Vagina (tissue), 2 donors: ENCODE data around the gene PRDM16.

ENCODE experiments used
- POLR2A ChIP-seq, 2 donors: fragments of 450-650 bp; IDR thresholded peaks; one replicate each; pipeline ENCODE4 v1.6.1; 2017; ENCODE audit warnings: antibody characterized with exemption in 2 of 2, mild to moderate bottlenecking in 2 of 2, moderate library complexity in 2 of 2
- POLR2AphosphoS5 ChIP-seq, 2 donors: sonication (generic); formaldehyde crosslinking; IDR thresholded peaks; one replicate each; pipeline ENCODE4 v1.9.0; 2017; ENCODE audit warnings: antibody characterized with exemption in 2 of 2, mild to moderate bottlenecking in 2 of 2, low read depth in 1 of 2; ENCODE audit not compliant: insufficient read depth in 1 of 2
- TF ChIP-seq, protein P1 (sequence below), 3 experiments: fragments of 450-650 bp in 2 of 3; fragments of 200-600 bp in 1 of 3; sonication (generic) in 1 of 3; IDR thresholded peaks; one replicate each; pipeline ENCODE4 v1.5.1; 2017 to 2019; ENCODE audit warnings: antibody characterized with exemption in 3 of 3, mild to moderate bottlenecking in 2 of 3, moderate library complexity in 2 of 3

DNA sequence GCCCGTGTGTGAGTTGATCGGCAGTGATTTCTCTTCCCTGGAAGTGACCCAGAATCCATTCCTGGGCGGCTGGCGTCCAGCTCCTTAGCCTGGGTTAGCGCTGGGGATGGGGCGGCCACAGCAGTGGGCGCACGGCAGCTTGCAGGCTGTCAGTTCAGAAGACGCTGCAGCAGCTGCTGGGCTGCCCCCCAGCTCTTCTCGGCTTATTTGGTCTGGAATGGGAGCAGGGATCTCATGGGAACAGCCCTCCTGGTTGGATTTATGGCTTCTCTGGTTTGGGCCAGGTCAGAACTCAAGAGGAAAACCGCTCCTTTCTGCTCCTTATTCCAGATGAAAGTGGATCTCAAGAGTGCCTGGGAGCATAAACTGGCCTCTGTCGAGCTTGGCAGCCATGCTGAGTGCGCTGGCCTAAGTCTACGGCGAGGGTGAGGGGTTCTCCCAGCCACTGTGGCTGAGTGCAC is 148.2 kb downstream of the PRDM16 start:
- no peak for TF ChIP-seq POLR2A (IDR thresholded peaks at IDR 0.05)
- TF ChIP-seq, protein P1, sequence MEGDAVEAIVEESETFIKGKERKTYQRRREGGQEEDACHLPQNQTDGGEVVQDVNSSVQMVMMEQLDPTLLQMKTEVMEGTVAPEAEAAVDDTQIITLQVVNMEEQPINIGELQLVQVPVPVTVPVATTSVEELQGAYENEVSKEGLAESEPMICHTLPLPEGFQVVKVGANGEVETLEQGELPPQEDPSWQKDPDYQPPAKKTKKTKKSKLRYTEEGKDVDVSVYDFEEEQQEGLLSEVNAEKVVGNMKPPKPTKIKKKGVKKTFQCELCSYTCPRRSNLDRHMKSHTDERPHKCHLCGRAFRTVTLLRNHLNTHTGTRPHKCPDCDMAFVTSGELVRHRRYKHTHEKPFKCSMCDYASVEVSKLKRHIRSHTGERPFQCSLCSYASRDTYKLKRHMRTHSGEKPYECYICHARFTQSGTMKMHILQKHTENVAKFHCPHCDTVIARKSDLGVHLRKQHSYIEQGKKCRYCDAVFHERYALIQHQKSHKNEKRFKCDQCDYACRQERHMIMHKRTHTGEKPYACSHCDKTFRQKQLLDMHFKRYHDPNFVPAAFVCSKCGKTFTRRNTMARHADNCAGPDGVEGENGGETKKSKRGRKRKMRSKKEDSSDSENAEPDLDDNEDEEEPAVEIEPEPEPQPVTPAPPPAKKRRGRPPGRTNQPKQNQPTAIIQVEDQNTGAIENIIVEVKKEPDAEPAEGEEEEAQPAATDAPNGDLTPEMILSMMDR (IDR thresholded peaks at IDR 0.05): no peak
- TF ChIP-seq POLR2AphosphoS5 (IDR thresholded peaks at IDR 0.05; ENCODE audit: insufficient read depth in 1 of 2, low read depth in 1 of 2): no peak
